OCI-LY7 (cell line): ENCODE results near the gene TMEM151B.

ENCODE experiments used
- EZH2phosphoT487 ChIP-seq: fragments of 200-600 bp; sonication (generic); IDR thresholded peaks from 2 replicates; pipeline ENCODE4 v1.6.1; 2018; ENCODE audit warnings: low read depth, borderline replicate concordance, mild to moderate bottlenecking, mixed run types, antibody characterized with exemption, low read length, moderate library complexity, mixed read lengths
- TF ChIP-seq, protein P1 (sequence below): fragments of 200-600 bp; sonication (generic); conservative IDR thresholded peaks from 2 replicates; pipeline ENCODE4 v1.5.1; 2014; ENCODE audit warnings: mild to moderate bottlenecking, antibody characterized with exemption, low read length, moderate library complexity, mixed read lengths

DNA sequence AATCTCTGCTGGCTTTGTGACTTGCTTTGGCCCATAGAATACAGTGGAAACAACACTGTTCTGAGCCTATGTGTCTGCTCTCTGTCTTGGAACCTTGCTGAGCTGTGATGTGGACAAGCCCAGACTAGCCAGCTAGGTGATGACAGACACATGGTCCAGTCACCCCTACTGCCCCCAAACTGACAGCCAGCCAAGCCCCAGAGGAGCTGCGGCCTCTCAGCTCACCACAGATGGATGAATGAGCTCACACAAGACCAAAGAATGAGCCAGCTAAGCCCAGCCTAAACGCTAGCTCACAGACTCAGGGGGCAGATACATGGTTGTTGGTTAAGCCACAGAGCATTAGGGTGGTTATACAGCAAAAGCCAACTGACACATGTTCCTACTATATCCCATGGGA is 38.8 kb downstream of the TMEM151B start:
- TF ChIP-seq, protein P1, sequence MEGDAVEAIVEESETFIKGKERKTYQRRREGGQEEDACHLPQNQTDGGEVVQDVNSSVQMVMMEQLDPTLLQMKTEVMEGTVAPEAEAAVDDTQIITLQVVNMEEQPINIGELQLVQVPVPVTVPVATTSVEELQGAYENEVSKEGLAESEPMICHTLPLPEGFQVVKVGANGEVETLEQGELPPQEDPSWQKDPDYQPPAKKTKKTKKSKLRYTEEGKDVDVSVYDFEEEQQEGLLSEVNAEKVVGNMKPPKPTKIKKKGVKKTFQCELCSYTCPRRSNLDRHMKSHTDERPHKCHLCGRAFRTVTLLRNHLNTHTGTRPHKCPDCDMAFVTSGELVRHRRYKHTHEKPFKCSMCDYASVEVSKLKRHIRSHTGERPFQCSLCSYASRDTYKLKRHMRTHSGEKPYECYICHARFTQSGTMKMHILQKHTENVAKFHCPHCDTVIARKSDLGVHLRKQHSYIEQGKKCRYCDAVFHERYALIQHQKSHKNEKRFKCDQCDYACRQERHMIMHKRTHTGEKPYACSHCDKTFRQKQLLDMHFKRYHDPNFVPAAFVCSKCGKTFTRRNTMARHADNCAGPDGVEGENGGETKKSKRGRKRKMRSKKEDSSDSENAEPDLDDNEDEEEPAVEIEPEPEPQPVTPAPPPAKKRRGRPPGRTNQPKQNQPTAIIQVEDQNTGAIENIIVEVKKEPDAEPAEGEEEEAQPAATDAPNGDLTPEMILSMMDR, result no peak
- TF ChIP-seq EZH2phosphoT487, result no peak
